Measurements from ENCODE around the gene PTPN11.

DNA sequence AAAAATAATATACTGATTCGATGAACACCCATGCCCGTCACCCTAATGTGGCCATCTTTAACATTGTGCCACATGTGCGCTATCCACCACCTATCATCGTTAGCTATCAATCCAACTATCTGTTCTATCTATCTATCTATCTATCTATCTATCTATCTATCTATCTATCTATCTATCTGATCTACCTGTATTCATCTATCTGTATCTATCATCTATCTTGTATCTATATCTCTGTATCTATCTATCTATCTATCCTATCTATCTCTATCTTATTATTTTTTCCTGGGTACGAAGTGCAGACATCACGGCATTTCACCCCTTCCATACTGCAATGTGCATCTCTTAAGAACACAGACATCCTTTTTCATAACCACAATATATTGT is 106.7 kb downstream of the PTPN11 start:
- TF ChIP-seq RBBP5 (conservative IDR thresholded peaks at IDR 0.05) (no peak), POLR2AphosphoS5 (IDR thresholded peaks at IDR 0.05; ENCODE audit: low read length) (no peak)

Data from GM12878 (cell line).